ENCODE measurements around the gene SERPINA1. TPM values are rescaled to one million over a fixed set of nuclear protein-coding genes. Genes with fewer than 3 reads are reported as not detected.
A peak's percentile ranks its signal among the peaks of the same experiment; 100 is the strongest.
"Not testable (repeated sequence)": the region's sequence is repeated elsewhere in the genome, so short reads cannot be mapped to it uniquely, and the experiment has no call there.

The SERPINA1 gene
- total RNA-seq, 1 donor from 2014 or later, result 0.96 TPM

DNA sequence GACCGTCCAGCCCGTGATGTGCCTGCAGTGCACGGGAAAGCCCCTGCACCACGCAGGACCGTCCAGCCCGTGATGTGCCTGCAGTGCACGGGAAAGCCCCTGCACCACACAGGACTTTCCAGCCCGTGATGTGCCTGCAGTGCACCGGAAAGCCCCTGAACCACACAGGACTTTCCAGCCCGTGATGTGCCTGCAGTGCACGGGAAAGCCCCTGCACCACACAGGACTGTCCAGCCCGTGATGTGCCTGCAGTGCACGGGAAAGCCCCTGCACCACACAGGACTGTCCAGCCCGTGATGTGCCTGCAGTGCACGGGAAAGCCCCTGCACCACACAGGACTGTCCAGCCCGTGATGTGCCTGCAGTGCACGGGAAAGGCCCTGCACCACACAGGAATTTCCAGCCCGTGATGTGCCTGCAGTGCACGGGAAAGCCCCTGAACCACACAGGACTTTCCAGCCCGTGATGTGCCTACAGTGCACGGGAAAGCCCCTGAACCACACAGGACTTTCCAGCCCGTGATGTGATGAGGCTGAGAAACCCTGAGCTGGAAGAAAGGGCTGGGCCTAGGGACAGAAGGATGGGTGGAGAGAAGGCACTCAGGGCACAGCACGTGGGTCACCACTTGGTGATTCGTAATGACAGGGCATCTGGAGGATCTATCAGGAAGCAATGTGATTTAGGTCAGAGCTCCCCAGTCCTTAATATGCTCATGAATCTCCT is 42.2 kb downstream of the SERPINA1 start:
- Mint-ChIP-seq H3K27ac (peak overlapping the region; percentile 77), H3K9me3 (peaks cover 15% of the 10 kb centered on the region), H3K4me1 (peaks cover 12% of the 10 kb centered on the region)
- not testable (repeated sequence) for H3K4me3 Mint-ChIP-seq; H3K27me3 Mint-ChIP-seq; H3K36me3 Mint-ChIP-seq (ENCODE audit: low read depth)
- intact Hi-C loops (cut with micrococcal nuclease), result loop anchor here (5.0 kb wide), 1 partner anchor 46 kb away; no protein-coding TSS in a partner anchor
- peak; percentile 74 for DNase-seq

DNA sequence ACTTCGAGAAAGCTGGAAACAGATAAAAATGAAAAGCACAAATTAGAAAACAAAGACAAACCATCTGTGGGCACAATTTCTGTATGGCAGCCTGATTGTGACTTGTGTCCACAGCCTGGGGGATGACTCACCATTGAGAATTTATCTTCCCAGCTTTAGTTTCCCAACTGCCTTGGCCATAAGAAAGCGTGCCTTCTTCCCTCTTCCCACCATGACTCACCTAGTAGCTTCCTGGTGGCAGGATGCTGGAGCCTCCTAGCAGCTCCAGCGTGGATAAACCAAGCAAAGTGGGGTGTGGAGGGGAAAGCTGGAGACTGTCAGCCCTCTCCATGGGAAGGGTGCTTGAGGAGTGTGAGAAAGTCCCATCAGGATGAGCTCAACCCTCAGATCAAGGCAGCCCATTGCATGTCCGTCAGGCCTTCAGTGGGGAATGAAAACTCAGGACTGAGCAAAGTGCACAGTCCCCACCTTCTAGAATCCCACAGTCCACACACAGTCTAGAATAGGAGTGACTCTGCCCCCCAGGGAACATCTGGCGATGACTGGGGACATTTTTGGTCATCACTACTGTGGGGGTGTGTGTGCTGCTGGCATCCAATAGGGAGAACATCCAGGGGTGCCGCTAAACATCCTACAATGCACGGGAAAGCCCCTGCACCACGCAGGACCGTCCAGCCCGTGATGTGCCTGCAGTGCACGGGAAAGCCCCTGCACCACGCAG is 42.9 kb downstream of the SERPINA1 start:
- DNase-seq, result no peak
- Mint-ChIP-seq H3K4me3 (no peak overlapping the region), H3K9me3 (peaks cover 21% of the 10 kb centered on the region), H3K27me3 (peaks cover 2% of the 10 kb centered on the region), H3K27ac (no peak overlapping the region), H3K4me1 (peaks cover 12% of the 10 kb centered on the region), H3K36me3 (ENCODE audit: low read depth) (no peaks in the 10 kb centered on the region)
- intact Hi-C loops (cut with micrococcal nuclease), result loop anchor here (5.0 kb wide), 1 partner anchor 47 kb away; no protein-coding TSS in a partner anchor

- Mint-ChIP-seq H3K9me3 (peaks cover 24% of the 10 kb centered on the region), H3K36me3 (ENCODE audit: low read depth) (no peaks in the 10 kb centered on the region), H3K4me1 (peaks cover 12% of the 10 kb centered on the region), H3K27ac (no peak overlapping the region), H3K4me3 (no peak overlapping the region), H3K27me3 (no peaks in the 10 kb centered on the region)
- no peak for DNase-seq
- intact Hi-C loops (cut with micrococcal nuclease), result no loop called here
Measured at GRCh38 chr14:94344389-94344788, 44.0 kb downstream of the SERPINA1 start.

DNA sequence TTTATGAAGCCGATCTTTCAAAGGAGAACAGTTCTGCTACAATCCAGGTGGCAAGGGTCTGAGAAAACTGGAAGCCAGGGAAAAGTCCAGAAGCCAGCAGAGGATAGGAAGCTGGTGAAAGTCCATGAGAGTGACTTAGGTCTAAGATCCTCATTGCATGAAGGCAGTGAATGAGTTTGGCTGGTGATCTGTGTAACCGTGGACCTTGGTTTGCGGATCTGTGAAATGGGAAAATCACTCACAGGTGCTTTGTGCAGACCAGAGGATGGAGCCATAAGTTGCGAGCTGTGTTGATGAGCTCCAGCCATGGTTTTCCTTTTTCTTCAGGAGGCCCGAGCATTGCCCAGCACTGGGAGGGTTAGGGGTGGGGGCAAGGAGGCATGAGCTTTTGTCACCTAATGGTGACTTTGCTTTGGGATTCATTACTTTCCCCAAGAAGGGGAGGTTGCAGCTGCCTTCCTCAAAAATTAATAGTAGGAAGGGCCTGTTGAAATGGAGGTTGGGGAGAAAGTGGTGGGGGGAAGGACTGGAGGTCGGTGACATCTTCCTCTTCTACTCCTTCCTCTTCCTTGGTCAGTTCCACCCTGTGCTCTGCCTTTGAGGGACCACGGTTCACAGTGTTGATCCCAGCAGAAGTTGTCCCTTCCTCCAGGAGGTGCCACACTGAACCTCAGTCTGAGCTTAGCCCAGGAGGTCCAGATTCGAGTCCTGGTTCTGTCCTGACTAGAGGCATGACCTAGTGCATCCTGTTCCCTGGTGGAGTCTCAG is 45.0 kb downstream of the SERPINA1 start:
- Mint-ChIP-seq H3K4me1 (peaks cover 12% of the 10 kb centered on the region), H3K9me3 (peaks cover 24% of the 10 kb centered on the region), H3K27me3 (no peaks in the 10 kb centered on the region), H3K36me3 (ENCODE audit: low read depth) (no peaks in the 10 kb centered on the region), H3K27ac (no peak overlapping the region), H3K4me3 (no peak overlapping the region)
- intact Hi-C loops (cut with micrococcal nuclease), result no loop called here
- no peak for DNase-seq

- Mint-ChIP-seq H3K36me3 (ENCODE audit: low read depth) (no peaks in the 10 kb centered on the region), H3K4me3 (no peak overlapping the region), H3K9me3 (peaks cover 24% of the 10 kb centered on the region), H3K4me1 (peaks cover 12% of the 10 kb centered on the region), H3K27me3 (no peaks in the 10 kb centered on the region), H3K27ac (peak overlapping the region; percentile 14)
- intact Hi-C loops (cut with micrococcal nuclease), result no loop called here
- peak; percentile 37 for DNase-seq
Measured at GRCh38 chr14:94342334-94342934, 46.0 kb downstream of the SERPINA1 start.

DNA sequence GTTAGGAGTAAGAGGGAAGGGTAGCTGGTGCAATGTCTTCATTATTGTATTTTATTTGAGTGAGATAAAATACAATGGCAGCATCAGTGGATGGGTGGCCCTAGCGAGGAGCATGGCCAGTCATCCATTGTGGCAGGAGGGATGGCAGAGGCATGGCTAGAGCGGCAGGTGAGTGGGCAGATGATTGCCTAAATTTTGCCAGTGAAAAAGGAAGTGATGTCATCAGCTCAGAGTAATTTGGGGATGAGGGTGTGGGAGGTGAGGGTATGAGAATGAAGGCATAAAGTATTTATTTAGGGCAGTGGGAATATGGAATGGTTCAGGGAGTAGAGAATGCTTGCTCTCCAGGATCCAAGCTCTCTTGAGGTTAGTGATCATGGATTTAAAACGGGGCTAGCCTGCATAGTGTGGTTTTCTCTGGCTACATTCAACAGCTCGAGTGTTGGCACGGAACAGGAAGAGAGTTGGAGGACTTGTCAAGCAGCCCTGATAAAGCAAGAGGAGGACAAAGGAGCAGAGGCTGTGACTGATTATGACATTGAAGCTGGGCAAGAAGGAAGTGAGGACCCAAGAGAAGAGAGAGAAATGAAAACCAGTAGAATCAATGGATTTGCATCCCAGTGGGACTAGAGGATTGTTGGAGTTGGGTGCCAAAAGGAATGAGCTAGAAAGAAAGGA is 46.6 kb downstream of the SERPINA1 start:
- Mint-ChIP-seq H3K27ac (peak overlapping the region; percentile 14), H3K4me3 (peak overlapping the region; percentile 8), H3K36me3 (ENCODE audit: low read depth) (no peaks in the 10 kb centered on the region), H3K27me3 (no peaks in the 10 kb centered on the region), H3K4me1 (peaks cover 12% of the 10 kb centered on the region), H3K9me3 (peaks cover 24% of the 10 kb centered on the region)
- intact Hi-C loops (cut with micrococcal nuclease), result no loop called here
- DNase-seq, result peak; percentile 45

GRCh38 chr14:94340533-94340932 is 47.9 kb downstream of the SERPINA1 start:
- DNase-seq, result no peak
- no peaks in the 10 kb centered on the region for H3K27me3 Mint-ChIP-seq
- H3K4me3 Mint-ChIP-seq, result no peak overlapping the region
- peaks cover 10% of the 10 kb centered on the region for H3K4me1 Mint-ChIP-seq
- H3K27ac Mint-ChIP-seq, result no peak overlapping the region
- peaks cover 24% of the 10 kb centered on the region for H3K9me3 Mint-ChIP-seq
- intact Hi-C loops (cut with micrococcal nuclease), result no loop called here
- no peaks in the 10 kb centered on the region for H3K36me3 Mint-ChIP-seq (ENCODE audit: low read depth)

GRCh38 chr14:94338023-94338422 is 50.4 kb downstream of the SERPINA1 start:
- intact Hi-C loops (cut with micrococcal nuclease), result no loop called here
- Mint-ChIP-seq H3K4me1 (peaks cover 10% of the 10 kb centered on the region), H3K4me3 (no peak overlapping the region), H3K36me3 (ENCODE audit: low read depth) (no peaks in the 10 kb centered on the region), H3K27me3 (peaks cover 5% of the 10 kb centered on the region), H3K9me3 (peaks cover 20% of the 10 kb centered on the region), H3K27ac (no peak overlapping the region)
- peak; percentile 18 for DNase-seq

DNA sequence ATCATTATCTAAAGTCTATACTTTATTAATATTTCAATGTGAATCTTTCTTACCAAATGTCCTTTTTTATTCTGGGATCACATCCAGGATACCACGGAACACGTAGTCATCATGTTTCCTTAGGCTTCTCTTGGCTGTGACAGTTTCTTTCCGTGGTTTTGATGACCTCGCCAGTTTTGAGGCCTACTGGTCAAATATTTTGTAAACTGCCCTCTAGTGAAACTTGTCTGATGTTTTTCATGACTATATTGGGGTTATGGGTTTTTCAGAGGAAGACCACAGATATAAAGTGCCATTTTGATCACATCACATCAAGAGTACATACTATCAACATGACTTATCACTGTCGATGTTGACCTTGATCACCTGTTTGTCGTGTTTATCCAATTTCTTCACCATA is 51.1 kb downstream of the SERPINA1 start:
- peaks cover 16% of the 10 kb centered on the region for H3K9me3 Mint-ChIP-seq
- DNase-seq, result no peak

GRCh38 chr14:94334872-94335271 is 53.5 kb downstream of the SERPINA1 start:
- Mint-ChIP-seq H3K4me3 (no peak overlapping the region), H3K4me1 (no peaks in the 10 kb centered on the region), H3K27ac (no peak overlapping the region), H3K36me3 (ENCODE audit: low read depth) (no peaks in the 10 kb centered on the region), H3K27me3 (peaks cover 10% of the 10 kb centered on the region), H3K9me3 (no peaks in the 10 kb centered on the region)
- DNase-seq, result no peak
- intact Hi-C loops (cut with micrococcal nuclease), result no loop called here

More for the DNA sequence above, 51.1 kb downstream of the SERPINA1 start:
- Mint-ChIP-seq H3K4me1 (peaks cover 8% of the 10 kb centered on the region), H3K36me3 (ENCODE audit: low read depth) (no peaks in the 10 kb centered on the region), H3K4me3 (no peak overlapping the region), H3K27ac (no peak overlapping the region), H3K27me3 (peaks cover 10% of the 10 kb centered on the region)
- intact Hi-C loops (cut with micrococcal nuclease), result no loop called here

DNA sequence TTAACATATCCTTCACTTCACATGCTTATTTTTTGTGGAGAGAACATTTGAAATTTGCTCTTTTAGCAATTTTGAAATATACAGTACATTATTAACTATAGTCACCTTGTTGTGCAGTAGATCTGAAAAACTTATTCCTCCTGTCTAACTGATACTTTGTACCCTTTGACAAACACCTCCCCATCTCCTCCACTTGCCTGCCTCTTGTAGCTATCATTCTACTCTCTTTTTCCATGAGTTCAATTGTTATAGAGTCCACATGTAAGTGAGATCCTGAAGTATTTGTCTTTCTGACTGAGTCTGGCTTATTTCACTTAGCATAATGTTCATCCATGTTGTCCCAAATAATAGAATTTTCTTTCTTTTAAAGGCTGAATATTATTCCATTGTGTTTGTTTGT is 55.8 kb downstream of the SERPINA1 start:
- Mint-ChIP-seq H3K4me1 (no peaks in the 10 kb centered on the region), H3K27ac (no peak overlapping the region), H3K36me3 (ENCODE audit: low read depth) (no peaks in the 10 kb centered on the region), H3K27me3 (peaks cover 22% of the 10 kb centered on the region), H3K4me3 (no peak overlapping the region), H3K9me3 (no peaks in the 10 kb centered on the region)
- intact Hi-C loops (cut with micrococcal nuclease), result no loop called here
- DNase-seq, result no peak

GRCh38 chr14:94332063-94332583 is 56.3 kb downstream of the SERPINA1 start:
- Mint-ChIP-seq H3K4me1 (no peaks in the 10 kb centered on the region), H3K27ac (no peak overlapping the region), H3K4me3 (no peak overlapping the region), H3K27me3 (peaks cover 22% of the 10 kb centered on the region), H3K9me3 (no peaks in the 10 kb centered on the region), H3K36me3 (ENCODE audit: low read depth) (no peaks in the 10 kb centered on the region)
- DNase-seq, result peak; percentile 30
- intact Hi-C loops (cut with micrococcal nuclease), result no loop called here

DNA sequence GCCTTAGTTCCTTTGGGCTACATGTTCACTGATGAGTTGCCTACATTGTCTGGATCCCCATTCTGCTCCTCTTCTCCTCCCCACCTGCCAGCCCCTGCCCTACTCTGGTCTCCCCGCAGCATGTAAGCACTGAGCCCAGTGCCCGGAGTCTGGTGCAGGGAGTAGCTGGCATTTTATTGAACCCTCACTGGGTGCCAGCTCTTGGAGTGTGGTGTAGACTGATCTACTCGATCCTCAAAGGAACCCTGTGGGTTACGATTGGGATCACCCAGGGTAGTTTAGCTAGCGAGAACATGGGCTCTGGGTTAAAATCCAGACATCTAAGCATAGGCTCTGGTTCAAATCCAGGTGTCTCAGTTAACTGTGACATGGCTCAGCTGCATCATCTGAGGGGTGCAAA is 56.9 kb downstream of the SERPINA1 start:
- Mint-ChIP-seq H3K27ac (no peak overlapping the region), H3K4me1 (no peaks in the 10 kb centered on the region), H3K36me3 (ENCODE audit: low read depth) (no peaks in the 10 kb centered on the region), H3K4me3 (no peak overlapping the region), H3K27me3 (peaks cover 22% of the 10 kb centered on the region), H3K9me3 (no peaks in the 10 kb centered on the region)
- intact Hi-C loops (cut with micrococcal nuclease), result no loop called here
- DNase-seq, result no peak

Data from activated CD4-positive, alpha-beta T cell treated with anti-CD3 and anti-CD28 coated beads, Interleukin-2, amount 10 ng/mL, durations not matched to agents 24 days and 14 days (primary cell).